DOHH2 (cell line): Measurements from ENCODE around the gene IRX6.

Experiments
- CTCF ChIP-seq: fragments of 200-600 bp; sonication (generic); IDR thresholded peaks from one replicate; pipeline ENCODE4 v1.5.1; 2014; ENCODE audit warnings: antibody characterized with exemption, mild to moderate bottlenecking, low read depth, low read length; ENCODE audit not compliant: poor library complexity, severe bottlenecking
- EZH2phosphoT487 ChIP-seq: fragments of 200-600 bp; sonication (generic); IDR thresholded peaks from 2 replicates; pipeline ENCODE4 v1.6.1; 2017; ENCODE audit warnings: borderline replicate concordance, mild to moderate bottlenecking, antibody characterized with exemption, low read length, moderate library complexity, mixed read lengths

GRCh38 chr16:55340445-55340844 is 16.4 kb downstream of the IRX6 start:
- TF ChIP-seq CTCF (no peak), EZH2phosphoT487 (no peak)
